Mesodermal cell (in vitro differentiated cells): ENCODE data around the gene ZSCAN10.

Source experiments
- H3K27ac ChIP-seq: 2 replicates; pipeline ENCODE4 v1.7.0; 2013; ENCODE audit warnings: mild to moderate bottlenecking, low read depth, low read length, moderate library complexity; ENCODE audit not compliant: severe bottlenecking
- H3K36me3 ChIP-seq: 2 replicates; pipeline ENCODE4 v1.7.1; 2013; ENCODE audit warnings: mild to moderate bottlenecking, low read length, moderate library complexity; ENCODE audit not compliant: control insufficient read depth, insufficient read depth
- H3K4me1 ChIP-seq: one replicate; pipeline ENCODE4 v1.7.1; 2013; ENCODE audit warnings: mild to moderate bottlenecking, low read length; ENCODE audit not compliant: insufficient read depth, control insufficient read depth, poor library complexity, severe bottlenecking
- H3K4me3 ChIP-seq: 2 replicates; pipeline ENCODE4 v1.7.0; 2013; ENCODE audit warnings: low read length, control low read depth, mild to moderate bottlenecking; ENCODE audit not compliant: insufficient read depth, poor library complexity, severe bottlenecking; ENCODE audit errors: extremely low read depth
- H3K9me3 ChIP-seq: 2 replicates; pipeline ENCODE4 v1.7.1; 2013; ENCODE audit warnings: mild to moderate bottlenecking, low read length, moderate library complexity; ENCODE audit not compliant: control insufficient read depth
- WGBS, 2 experiments: methylation state at CpG; one replicate each; pipeline ENCODE4 v1.1.5; 2013; ENCODE audit warnings: missing lambda C conversion rate in 2 of 2; ENCODE audit not compliant: insufficient coverage in 2 of 2; 5-methylcytosine and 5-hydroxymethylcytosine counted together

Gene ZSCAN10

DNA sequence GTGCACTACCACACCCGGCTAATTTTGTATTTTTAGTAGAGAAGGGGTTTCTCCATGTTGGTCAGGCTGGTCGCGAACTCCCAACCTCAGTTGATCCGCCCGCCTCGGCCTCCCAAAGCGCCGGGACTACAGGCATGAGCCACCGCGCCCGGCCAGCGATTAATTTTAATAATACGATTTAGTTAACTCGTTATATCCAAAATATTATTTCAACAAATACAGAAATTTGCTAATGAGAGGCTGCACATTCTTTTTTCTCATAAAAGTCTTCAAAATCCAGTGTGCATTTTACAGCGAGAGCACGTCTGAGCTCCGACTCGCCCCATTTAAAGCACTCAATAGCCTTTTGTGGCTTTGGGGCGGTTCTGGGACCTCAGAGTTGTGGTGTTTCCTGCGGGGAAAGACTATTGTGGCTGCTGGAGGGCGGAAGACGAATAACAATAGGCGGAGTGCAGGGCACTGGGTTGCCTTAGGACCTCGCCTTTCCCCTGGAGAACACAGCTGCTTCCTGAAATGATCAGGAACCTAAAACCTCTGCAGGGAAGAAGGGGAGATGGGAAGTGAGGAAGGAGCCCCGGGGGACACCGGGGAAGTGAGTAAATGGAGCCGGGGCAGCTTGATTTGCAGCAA, 2.9 kb upstream of the ZSCAN10 start:
- H3K4me1 ChIP-seq, result peaks cover 10% of the 10 kb centered on the region
- H3K4me3 ChIP-seq, result no peak overlapping the region
- 60 to 61% methylated on average over 19 to 23 of the region's 27 CpGs for WGBS, 2 experiments
- H3K27ac ChIP-seq, result no peak overlapping the region
- no peaks in the 10 kb centered on the region for H3K36me3 ChIP-seq
- no peaks in the 10 kb centered on the region for H3K9me3 ChIP-seq

GRCh38 chr16:3101018-3101840, 2.1 kb upstream of the ZSCAN10 start:
- Histone ChIP-seq H3K9me3 (no peaks in the 10 kb centered on the region), H3K4me3 (no peak overlapping the region), H3K36me3 (no peaks in the 10 kb centered on the region), H3K27ac (no peak overlapping the region), H3K4me1 (peaks cover 10% of the 10 kb centered on the region)
- 74 to 75% methylated on average over 20 to 22 of the region's 29 CpGs for WGBS, 2 experiments

DNA sequence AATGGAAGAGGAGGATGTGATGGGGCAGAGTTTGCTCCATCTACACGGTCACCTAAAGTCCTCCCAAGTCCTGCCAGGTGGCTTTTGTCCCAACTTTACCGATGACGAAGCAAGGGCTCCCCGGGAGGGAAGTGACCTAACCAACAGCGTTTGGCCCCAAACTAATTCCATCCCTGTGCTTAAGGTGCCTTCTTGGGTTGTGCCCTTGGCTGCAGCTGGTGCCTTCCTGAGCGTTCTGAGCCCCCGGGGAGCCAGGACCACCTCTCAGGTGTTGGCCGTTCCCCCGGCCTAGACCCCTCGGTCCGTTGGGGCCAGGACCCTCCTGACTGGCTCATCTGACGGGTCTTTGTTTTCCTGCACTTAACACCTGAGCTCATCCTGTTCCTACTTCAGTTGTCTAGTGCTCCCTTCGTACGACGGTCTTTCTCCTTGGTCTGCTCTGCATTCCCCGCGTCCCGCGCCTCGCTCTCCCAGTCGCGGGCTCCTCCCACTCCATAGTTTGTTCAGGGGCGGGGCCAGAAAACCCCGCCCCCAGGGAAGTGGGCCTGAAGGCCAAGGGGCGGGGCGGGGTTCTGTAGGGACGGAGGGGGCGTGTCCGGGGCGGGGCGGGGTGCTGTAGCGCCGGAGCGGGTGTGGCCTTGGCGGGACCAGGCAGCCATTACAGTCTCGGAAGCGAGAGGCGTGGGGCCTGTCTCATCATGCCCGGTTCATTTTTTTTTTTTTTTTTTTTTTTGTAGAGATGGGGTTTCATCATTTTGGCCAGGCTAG, 822 bp upstream of the ZSCAN10 start:
- no peaks in the 10 kb centered on the region for H3K9me3 ChIP-seq
- peaks cover 5% of the 10 kb centered on the region for H3K4me1 ChIP-seq
- H3K4me3 ChIP-seq, result peak overlapping the region; percentile 24
- WGBS, 2 experiments, result 4 to 6% methylated on average over 12 to 15 of the region's 39 CpGs
- no peak overlapping the region for H3K27ac ChIP-seq
- no peaks in the 10 kb centered on the region for H3K36me3 ChIP-seq

GRCh38 chr16:3099395-3099731, 269 bp upstream of the ZSCAN10 start:
- Histone ChIP-seq H3K4me3 (peak overlapping the region; percentile 24), H3K36me3 (no peaks in the 10 kb centered on the region), H3K4me1 (peaks cover 5% of the 10 kb centered on the region), H3K27ac (no peak overlapping the region), H3K9me3 (no peaks in the 10 kb centered on the region)
- 18 to 29% methylated on average over 2 to 3 of the region's 5 CpGs for WGBS, 2 experiments

DNA sequence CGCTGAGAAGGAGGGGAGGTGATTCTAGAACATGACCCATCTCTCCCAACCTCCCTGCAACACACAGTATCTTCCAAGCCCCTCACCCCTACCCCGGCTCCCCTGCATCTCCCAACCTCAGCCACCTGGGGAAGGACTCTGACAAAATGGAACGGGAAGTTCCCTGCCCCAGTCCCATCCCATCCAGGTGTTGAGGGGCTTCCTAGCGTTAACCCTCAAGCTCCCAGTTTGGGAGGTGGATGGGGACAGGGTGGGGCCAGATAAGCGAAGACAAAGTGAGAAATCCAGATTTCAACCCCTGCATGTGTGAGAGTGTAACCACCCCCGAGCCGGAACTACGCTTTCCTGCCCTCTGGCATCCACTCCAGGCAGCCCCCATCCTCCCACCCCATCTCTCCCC, 1.8 kb downstream of the ZSCAN10 start:
- Histone ChIP-seq H3K27ac (no peak overlapping the region), H3K4me3 (no peak overlapping the region), H3K4me1 (peaks cover 5% of the 10 kb centered on the region), H3K9me3 (no peaks in the 10 kb centered on the region), H3K36me3 (no peaks in the 10 kb centered on the region)
- WGBS, 2 experiments, result 17 to 38% methylated on average over 1 to 4 of the region's 8 CpGs

- Histone ChIP-seq H3K4me1 (peaks cover 5% of the 10 kb centered on the region), H3K36me3 (no peaks in the 10 kb centered on the region), H3K4me3 (no peak overlapping the region), H3K9me3 (no peaks in the 10 kb centered on the region), H3K27ac (no peak overlapping the region)
- 87 to 100% methylated on average over 6 of the region's 6 CpGs for WGBS, 2 experiments
These were observed 2.7 kb downstream of the ZSCAN10 start for GRCh38 chr16:3096362-3096761.

DNA sequence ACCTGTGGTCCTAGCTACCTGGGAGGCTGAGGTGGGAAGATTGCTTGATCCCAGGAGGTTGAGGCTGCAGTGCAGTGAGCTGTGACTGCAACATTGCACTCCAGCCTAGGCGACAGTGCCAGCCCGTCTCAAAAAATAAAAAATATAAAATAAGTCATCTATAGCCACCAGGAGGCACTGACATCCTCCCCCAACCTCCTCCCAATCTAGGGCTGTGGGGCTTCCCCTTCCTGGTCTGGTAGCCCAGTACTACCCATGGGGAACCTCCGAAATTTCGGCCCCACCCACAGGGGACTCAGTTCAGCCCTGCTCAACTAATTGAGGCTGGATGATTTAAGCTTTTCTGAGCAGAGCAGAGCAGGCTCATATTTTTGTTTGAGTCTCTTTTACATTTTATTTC, 3.2 kb downstream of the ZSCAN10 start:
- H3K9me3 ChIP-seq, result no peaks in the 10 kb centered on the region
- no peak overlapping the region for H3K4me3 ChIP-seq
- 80% methylated on average over 2 of the region's 4 CpGs; no CpG with 5 or more reads in 1 of the 2 experiments for WGBS, 2 experiments
- H3K4me1 ChIP-seq, result peaks cover 5% of the 10 kb centered on the region
- H3K27ac ChIP-seq, result no peak overlapping the region
- no peaks in the 10 kb centered on the region for H3K36me3 ChIP-seq

DNA sequence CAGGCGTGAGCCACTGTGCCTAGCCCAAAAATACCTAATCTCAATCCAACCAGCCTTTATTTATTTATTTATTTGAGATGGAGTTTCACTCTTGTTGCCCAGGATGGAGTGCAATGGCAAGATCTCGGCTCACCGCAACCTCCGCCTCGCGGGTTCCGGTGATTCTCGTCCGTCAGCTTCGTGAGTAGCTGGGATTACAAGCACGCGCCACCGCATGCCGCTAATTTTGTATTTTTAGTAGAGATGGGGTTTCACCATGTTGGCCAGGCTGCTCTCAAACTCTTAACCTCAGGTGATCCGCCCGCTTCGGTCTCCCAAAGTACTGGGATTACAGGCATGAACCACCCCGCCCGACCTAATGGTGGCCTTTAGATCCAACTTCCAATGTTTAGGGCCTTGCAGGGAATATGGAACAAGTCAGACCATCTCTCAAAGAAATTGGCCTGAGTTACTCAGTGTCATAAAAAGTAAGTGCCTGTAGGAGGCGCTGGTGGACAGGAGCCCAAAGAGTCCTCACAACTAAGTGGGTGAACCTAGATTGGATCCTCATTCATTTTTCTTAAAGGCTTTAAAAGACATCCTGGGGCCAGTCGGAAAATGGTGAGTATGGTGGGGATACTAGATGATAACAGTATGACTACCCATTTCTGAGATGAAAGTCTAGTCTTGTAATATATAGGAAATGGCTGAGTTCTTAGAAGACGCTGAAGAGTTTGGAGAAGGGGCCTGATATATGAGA, 4.6 kb downstream of the ZSCAN10 start:
- Histone ChIP-seq H3K9me3 (no peaks in the 10 kb centered on the region), H3K4me3 (no peak overlapping the region), H3K27ac (no peak overlapping the region), H3K4me1 (peaks cover 5% of the 10 kb centered on the region), H3K36me3 (no peaks in the 10 kb centered on the region)
- WGBS, 2 experiments, result 87 to 93% methylated on average over 15 to 22 of the region's 22 CpGs

- H3K4me3 ChIP-seq, result no peak overlapping the region
- 91 to 97% methylated on average over 19 to 20 of the region's 20 CpGs for WGBS, 2 experiments
- H3K36me3 ChIP-seq, result no peaks in the 10 kb centered on the region
- peaks cover 3% of the 10 kb centered on the region for H3K4me1 ChIP-seq
- H3K9me3 ChIP-seq, result no peaks in the 10 kb centered on the region
- no peak overlapping the region for H3K27ac ChIP-seq
These were observed 6.6 kb downstream of the ZSCAN10 start for GRCh38 chr16:3092501-3092941.

DNA sequence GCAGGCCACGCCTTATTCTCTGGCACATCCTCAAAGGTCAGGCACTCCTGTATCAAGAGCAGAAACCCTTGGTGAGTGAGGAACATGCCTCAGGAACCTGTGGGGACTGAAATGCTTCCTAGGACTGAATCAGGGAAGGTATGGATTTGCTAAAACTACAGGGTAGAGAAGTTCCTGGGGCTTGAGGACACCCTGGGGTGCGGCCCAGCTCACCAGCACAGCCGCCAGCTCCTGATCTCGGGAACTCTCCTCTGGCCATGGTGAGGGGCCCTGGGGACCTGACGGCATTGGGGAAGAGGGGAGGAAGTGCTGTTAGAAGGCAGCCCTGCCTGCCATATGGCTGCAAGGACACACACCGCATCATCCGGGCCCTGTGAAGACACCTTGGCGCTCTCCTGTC, 7.5 kb downstream of the ZSCAN10 start:
- H3K9me3 ChIP-seq, result no peaks in the 10 kb centered on the region

More for the DNA sequence above, 7.5 kb downstream of the ZSCAN10 start:
- peaks cover 8% of the 10 kb centered on the region for H3K4me1 ChIP-seq
- H3K36me3 ChIP-seq, result no peaks in the 10 kb centered on the region
- no peak overlapping the region for H3K4me3 ChIP-seq
- 93 to 96% methylated on average over 7 to 8 of the region's 8 CpGs for WGBS, 2 experiments
- no peak overlapping the region for H3K27ac ChIP-seq
